Liver (tissue), 9 donors: ENCODE results near the gene DRC1. TPM values are rescaled to one million over a fixed set of nuclear protein-coding genes. Genes with fewer than 3 reads are reported as not detected.

ENCODE experiments used
- DNase-seq: peaks from one replicate; pipeline ENCODE4 v3.0.0-alpha.2; 2017; ENCODE audit warnings: low spot score
- H3K27ac ChIP-seq, 2 donors: one replicate each; pipeline ENCODE4 v1.7.0; 2013; ENCODE audit warnings: inconsistent platforms in 2 of 2, low read length in 2 of 2, control low read depth in 1 of 2, low read depth in 1 of 2, mild to moderate bottlenecking in 1 of 2
- H3K27me3 ChIP-seq, 4 donors: one replicate each; pipeline versions ENCODE4 v1.6.1 to v1.7.0; 2013; ENCODE audit warnings: low read length in 3 of 4, inconsistent platforms in 1 of 4, mild to moderate bottlenecking in 1 of 4, moderate library complexity in 1 of 4; ENCODE audit not compliant: control insufficient read depth in 4 of 4, insufficient read depth in 4 of 4
- H3K36me3 ChIP-seq, 4 donors: one replicate each; pipeline versions ENCODE4 v1.6.1 to v1.7.0; 2013; ENCODE audit warnings: low read length in 3 of 4, mild to moderate bottlenecking in 3 of 4, low read depth in 1 of 4, moderate library complexity in 1 of 4; ENCODE audit not compliant: control insufficient read depth in 4 of 4, insufficient read depth in 3 of 4
- H3K4me1 ChIP-seq, 4 donors: one replicate each; pipeline versions ENCODE4 v1.6.1 to v1.7.0; 2013; ENCODE audit warnings: low read length in 3 of 4, mild to moderate bottlenecking in 3 of 4, moderate library complexity in 1 of 4; ENCODE audit not compliant: control insufficient read depth in 4 of 4, insufficient read depth in 4 of 4
- H3K4me3 ChIP-seq, 3 donors: one replicate each; pipeline versions ENCODE4 v1.6.1 to v1.7.0; 2013; ENCODE audit warnings: low read length in 3 of 3, control low read depth in 1 of 3, low read depth in 1 of 3, mild to moderate bottlenecking in 1 of 3
- H3K9ac ChIP-seq, 2 donors: one replicate each; pipeline ENCODE4 v1.7.0; 2013; ENCODE audit warnings: low read length in 2 of 2, mild to moderate bottlenecking in 2 of 2, moderate library complexity in 2 of 2, control low read depth in 1 of 2, low read depth in 1 of 2
- H3K9me3 ChIP-seq, 4 donors: one replicate each; pipeline versions ENCODE4 v1.6.1 to v1.7.0; 2013; ENCODE audit warnings: low read length in 3 of 4; ENCODE audit not compliant: control insufficient read depth in 4 of 4
- ATF3 ChIP-seq: IDR thresholded peaks from 2 replicates; pipeline ENCODE4 v1.6.1; 2016; ENCODE audit warnings: antibody characterized with exemption
- CTCF ChIP-seq: fragments of 150-350 bp; IDR thresholded peaks from 2 replicates; pipeline ENCODE4 v1.5.1; 2017; ENCODE audit warnings: improper control_type of control experiment, low read depth, low read length; ENCODE audit not compliant: missing input control
- EGR1 ChIP-seq, 2 donors: IDR thresholded peaks; 2 replicates each; pipeline ENCODE4 v1.6.1; 2016 to 2018; ENCODE audit warnings: antibody characterized with exemption in 2 of 2, low read depth in 2 of 2
- FOXA1 ChIP-seq: IDR thresholded peaks from 2 replicates; pipeline ENCODE4 v1.6.1; 2016; ENCODE audit warnings: antibody characterized with exemption
- GABPA ChIP-seq, 2 donors: IDR thresholded peaks in 1 of 2; conservative IDR thresholded peaks in 1 of 2; 2 replicates each; pipeline ENCODE4 v1.6.1; 2016; ENCODE audit warnings: antibody characterized with exemption in 2 of 2, mild to moderate bottlenecking in 1 of 2, moderate library complexity in 1 of 2
- HNF4A ChIP-seq, 2 donors: conservative IDR thresholded peaks; 2 replicates each; pipeline ENCODE4 v1.6.1; 2016; ENCODE audit warnings: antibody characterized with exemption in 2 of 2, mild to moderate bottlenecking in 2 of 2
- HNF4G ChIP-seq: IDR thresholded peaks from 2 replicates; pipeline ENCODE4 v1.6.1; 2016; ENCODE audit warnings: antibody characterized with exemption
- JUND ChIP-seq, 2 donors: IDR thresholded peaks; 2 replicates each; pipeline ENCODE4 v1.6.1; 2016; ENCODE audit warnings: antibody characterized with exemption in 2 of 2
- MAX ChIP-seq: IDR thresholded peaks from 2 replicates; pipeline ENCODE4 v1.6.1; 2016; ENCODE audit warnings: antibody characterized with exemption
- NR2F2 ChIP-seq: IDR thresholded peaks from 2 replicates; pipeline ENCODE4 v1.6.1; 2016; ENCODE audit warnings: antibody characterized with exemption
- RAD21 ChIP-seq, 2 donors: IDR thresholded peaks; 2 replicates each; pipeline ENCODE4 v1.6.1; 2016; ENCODE audit warnings: antibody characterized with exemption in 2 of 2, mild to moderate bottlenecking in 2 of 2
- REST ChIP-seq: IDR thresholded peaks from 2 replicates; pipeline ENCODE4 v1.6.1; 2016; ENCODE audit warnings: antibody characterized with exemption, mild to moderate bottlenecking
- RXRA ChIP-seq, 2 donors: IDR thresholded peaks; 2 replicates each; pipeline ENCODE4 v1.6.1; 2017 to 2018; ENCODE audit warnings: antibody characterized with exemption in 2 of 2, mild to moderate bottlenecking in 1 of 2
- SP1 ChIP-seq: IDR thresholded peaks from 2 replicates; pipeline ENCODE4 v1.6.1; 2018; ENCODE audit warnings: antibody characterized with exemption, mild to moderate bottlenecking
- TAF1 ChIP-seq: conservative IDR thresholded peaks from 2 replicates; pipeline ENCODE4 v1.6.1; 2016; ENCODE audit warnings: antibody characterized with exemption, mild to moderate bottlenecking
- YY1 ChIP-seq: IDR thresholded peaks from 2 replicates; pipeline ENCODE4 v1.6.1; 2016; ENCODE audit warnings: antibody characterized with exemption, mild to moderate bottlenecking
- ZBTB33 ChIP-seq: IDR thresholded peaks from 2 replicates; pipeline ENCODE4 v1.6.1; 2016; ENCODE audit warnings: antibody characterized with exemption
- WGBS: extraction: QIAGEN DNeasy Blood & Tissue Kit; methylation state at CpG from one replicate; pipeline ENCODE4 v1.1.7; 2013; 5-methylcytosine and 5-hydroxymethylcytosine counted together
- polyA plus RNA-seq, 2 donors: library from polyadenylated mRNA; stranded (reverse) in 1 of 2; unstranded in 1 of 2; fragments of 200-250 nt in 1 of 2; fragments of >200 nt in 1 of 2; fragmentation: Nextera tagmentation in 1 of 2; extraction: Ambion mirVana in 1 of 2; gene quantifications; one replicate each; pipeline versions ENCODE4 v1.2.1 to v1.2.3, GENCODE V29; 2013 to 2015
- total RNA-seq, 2 donors: library from RNA; depleted of rRNA; stranded (reverse); fragments of >200 nt; gene quantifications; one replicate each; pipeline ENCODE4 v1.2.3, GENCODE V29; 2014
- donor health status: healthy.
- donor health status: healthy.
- donor health status: healthy.
- donor health status: healthy.
- donor health status: healthy.

Gene DRC1
- total and polyA plus RNA-seq, 4 donors: 0.28 TPM; not detected in 3

GRCh38 chr2:26477126-26477910 lies 75.6 kb downstream of the DRC1 start:
- WGBS: 67% methylated on average over 33 of the region's 33 CpGs
- no peak overlapping the region for H3K27ac ChIP-seq
- no peaks in the 10 kb centered on the region for H3K27me3 ChIP-seq
- TF ChIP-seq REST: no peak
- no peak for TF ChIP-seq NR2F2
- TF ChIP-seq CTCF: no peak
- no peak for TF ChIP-seq MAX
- TF ChIP-seq GABPA (IDR thresholded peaks at IDR 0.05 in 1 of 2, conservative IDR thresholded peaks at IDR 0.05 in 1 of 2): no peak
- TF ChIP-seq RAD21 (IDR thresholded peaks at IDR 0.05): no peak
- TF ChIP-seq HNF4G: no peak
- TF ChIP-seq YY1: no peak
- H3K4me3 ChIP-seq: no peak overlapping the region
- H3K36me3 ChIP-seq: no peaks in the 10 kb centered on the region
- peaks cover 0 to 2% (median under 1%) of the 10 kb centered on the region in 4 donors for H3K4me1 ChIP-seq
- no peak for DNase-seq
- H3K9ac ChIP-seq: no peak overlapping the region
- no peaks in the 10 kb centered on the region for H3K9me3 ChIP-seq

- DNase-seq: no peak
- Histone ChIP-seq H3K27me3 (no peaks in the 10 kb centered on the region), H3K4me1 (peaks cover 0 to 6% (median 3%) of the 10 kb centered on the region in 4 donors), H3K36me3 (no peaks in the 10 kb centered on the region), H3K4me3 (no peak within 1 kb of the TSS), H3K9ac (no peak within 1 kb of the TSS), H3K27ac (no peak within 1 kb of the TSS), H3K9me3 (no peaks in the 10 kb centered on the region)
- WGBS: 53% methylated on average over 3 of the region's 3 CpGs
- no peak for TF ChIP-seq HNF4A (conservative IDR thresholded peaks at IDR 0.05)
- TF ChIP-seq FOXA1: no peak
- TF ChIP-seq NR2F2: no peak
- no peak for TF ChIP-seq MAX
- no peak for TF ChIP-seq REST
- no peak for TF ChIP-seq HNF4G
- TF ChIP-seq JUND (IDR thresholded peaks at IDR 0.05): no peak
- no peak for TF ChIP-seq ATF3
- no peak for TF ChIP-seq ZBTB33
- no peak for TF ChIP-seq YY1
- no peak for TF ChIP-seq SP1
- TF ChIP-seq RXRA (IDR thresholded peaks at IDR 0.05): no peak
- no peak for TF ChIP-seq TAF1
- TF ChIP-seq EGR1 (IDR thresholded peaks at IDR 0.05; ENCODE audit: low read depth in 2 of 2): no peak
- TF ChIP-seq CTCF: no peak
These were observed 76.2 kb downstream of the DRC1 start, which contains the start of gene OTOF for GRCh38 chr2:26477911-26478253. Gene OTOF, minus strand, starts transcription at chr2:26478124.
